Mononuclear cell (primary cell): ENCODE data around the gene CDX1. TPM values are rescaled to one million over a fixed set of nuclear protein-coding genes. Genes with fewer than 3 reads are reported as not detected.

Source experiments
- H3K27me3 ChIP-seq: 2 replicates; pipeline ENCODE4 v1.6.0; 2011; ENCODE audit warnings: low read length, control low read depth; ENCODE audit not compliant: insufficient read depth
- H3K4me1 ChIP-seq: 2 replicates; pipeline ENCODE4 v1.5.1; 2011; ENCODE audit warnings: mild to moderate bottlenecking, low read length, control low read depth; ENCODE audit not compliant: insufficient read depth
- H3K4me3 ChIP-seq: 2 replicates; pipeline ENCODE4 v1.5.1; 2011; ENCODE audit warnings: mild to moderate bottlenecking, low read length, moderate library complexity
- H3K9me3 ChIP-seq: 2 replicates; pipeline ENCODE4 v1.5.1; 2011; ENCODE audit warnings: low read depth, mild to moderate bottlenecking, control low read depth, low read length
- total RNA-seq: library from RNA; depleted of rRNA; stranded (reverse); fragments of >200 nt; gene quantifications from one replicate; pipeline ENCODE4 v1.2.3, GENCODE V29; 2012

The CDX1 gene
- total RNA-seq, 1 donor = not detected

- H3K4me1 ChIP-seq = peaks cover 18% of the 10 kb centered on the region
- H3K27me3 ChIP-seq = no peaks in the 10 kb centered on the region
- no peak overlapping the region for H3K4me3 ChIP-seq
- no peaks in the 10 kb centered on the region for H3K9me3 ChIP-seq
These were observed 18.3 kb upstream of the CDX1 start for GRCh38 chr5:150148117-150148927.

- no peaks in the 10 kb centered on the region for H3K9me3 ChIP-seq
- H3K4me3 ChIP-seq = no peak overlapping the region
- H3K4me1 ChIP-seq = peaks cover 9% of the 10 kb centered on the region
- H3K27me3 ChIP-seq = no peaks in the 10 kb centered on the region
These were observed 17.0 kb upstream of the CDX1 start for GRCh38 chr5:150149618-150150017.

GRCh38 chr5:150152636-150153462 is 13.7 kb upstream of the CDX1 start:
- Histone ChIP-seq H3K4me3 (no peak overlapping the region), H3K9me3 (no peaks in the 10 kb centered on the region), H3K4me1 (peaks cover 12% of the 10 kb centered on the region), H3K27me3 (peaks cover 7% of the 10 kb centered on the region)

GRCh38 chr5:150153483-150153882 is 13.1 kb upstream of the CDX1 start:
- peaks cover 7% of the 10 kb centered on the region for H3K27me3 ChIP-seq
- no peaks in the 10 kb centered on the region for H3K9me3 ChIP-seq
- no peak overlapping the region for H3K4me3 ChIP-seq
- peaks cover 12% of the 10 kb centered on the region for H3K4me1 ChIP-seq

GRCh38 chr5:150153957-150154617 is 12.5 kb upstream of the CDX1 start:
- H3K4me3 ChIP-seq = no peak overlapping the region
- H3K9me3 ChIP-seq = no peaks in the 10 kb centered on the region
- H3K4me1 ChIP-seq = peaks cover 12% of the 10 kb centered on the region
- H3K27me3 ChIP-seq = peaks cover 7% of the 10 kb centered on the region

- Histone ChIP-seq H3K27me3 (peaks cover 7% of the 10 kb centered on the region), H3K4me1 (peaks cover 12% of the 10 kb centered on the region), H3K4me3 (no peak overlapping the region), H3K9me3 (no peaks in the 10 kb centered on the region)
These were observed 11.9 kb upstream of the CDX1 start for GRCh38 chr5:150154618-150155128.

- peaks cover 7% of the 10 kb centered on the region for H3K27me3 ChIP-seq
These were observed 11.1 kb upstream of the CDX1 start, which contains the start of gene PDGFRB for GRCh38 chr5:150155258-150156026. PDGFRB (minus strand) TSS chr5:150155845; CDS start chr5:150137047, 18,798 bp downstream.

GRCh38 chr5:150156027-150156368 is 10.6 kb upstream of the CDX1 start:
- Histone ChIP-seq H3K9me3 (no peaks in the 10 kb centered on the region), H3K27me3 (peaks cover 7% of the 10 kb centered on the region), H3K4me1 (peaks cover 12% of the 10 kb centered on the region), H3K4me3 (peak overlapping the region; percentile 27)

More at GRCh38 chr5:150155258-150156026, 11.1 kb upstream of the CDX1 start, which contains the start of gene PDGFRB:
- Histone ChIP-seq H3K4me1 (peaks cover 12% of the 10 kb centered on the region), H3K9me3 (no peaks in the 10 kb centered on the region), H3K4me3 (peak within 1 kb of the TSS; percentile 27)

- Histone ChIP-seq H3K4me3 (no peak overlapping the region), H3K4me1 (peaks cover 12% of the 10 kb centered on the region), H3K27me3 (peaks cover 7% of the 10 kb centered on the region), H3K9me3 (no peaks in the 10 kb centered on the region)
These were observed 10.0 kb upstream of the CDX1 start for GRCh38 chr5:150156540-150156939.

- Histone ChIP-seq H3K9me3 (no peaks in the 10 kb centered on the region), H3K4me3 (no peak overlapping the region), H3K27me3 (peaks cover 7% of the 10 kb centered on the region), H3K4me1 (peaks cover 12% of the 10 kb centered on the region)
These were observed 9.4 kb upstream of the CDX1 start for GRCh38 chr5:150157168-150157567.

- H3K9me3 ChIP-seq = no peaks in the 10 kb centered on the region
- H3K27me3 ChIP-seq = peaks cover 7% of the 10 kb centered on the region
- H3K4me1 ChIP-seq = peaks cover 12% of the 10 kb centered on the region
- no peak overlapping the region for H3K4me3 ChIP-seq
These were observed 8.2 kb upstream of the CDX1 start for GRCh38 chr5:150158170-150158949.

- Histone ChIP-seq H3K4me3 (no peak overlapping the region), H3K9me3 (no peaks in the 10 kb centered on the region), H3K4me1 (peaks cover 12% of the 10 kb centered on the region), H3K27me3 (peaks cover 7% of the 10 kb centered on the region)
These were observed 7.5 kb upstream of the CDX1 start for GRCh38 chr5:150159031-150159430.

GRCh38 chr5:150159741-150160179 is 6.8 kb upstream of the CDX1 start:
- peaks cover 7% of the 10 kb centered on the region for H3K27me3 ChIP-seq

More at GRCh38 chr5:150159741-150160179, 6.8 kb upstream of the CDX1 start:
- Histone ChIP-seq H3K4me1 (peaks cover 12% of the 10 kb centered on the region), H3K4me3 (no peak overlapping the region), H3K9me3 (no peaks in the 10 kb centered on the region)
